Activated CD4-positive, alpha-beta T cell treated with anti-CD3 and anti-CD28 coated beads, Interleukin-2, amount 50 U/mL, for 24 hours (primary cell): ENCODE measurements around the gene BABAM1.

Experiments used
- DNase-seq, 2 donors: peaks; one replicate each; pipeline ENCODE4 v3.0.0-alpha.2; 2020; ENCODE audit warnings: low read depth in 1 of 2, low spot score in 1 of 2

BABAM1 gene

GRCh38 chr19:17266975-17267788 is at the start of gene BABAM1:
Gene BABAM1 (plus strand): TSS chr19:17267443. CDS start chr19:17268807, 1,364 bp downstream.
- peak; percentile 78 to 96 for DNase-seq

GRCh38 chr19:17219286-17219685 is 48.0 kb upstream of the BABAM1 start:
- DNase-seq = no peak

- DNase-seq = no peak
Observed at GRCh38 chr19:17220207-17220758, 47.0 kb upstream of the BABAM1 start.

- DNase-seq = no peak
Observed at GRCh38 chr19:17225053-17225452, 42.2 kb upstream of the BABAM1 start.

DNA sequence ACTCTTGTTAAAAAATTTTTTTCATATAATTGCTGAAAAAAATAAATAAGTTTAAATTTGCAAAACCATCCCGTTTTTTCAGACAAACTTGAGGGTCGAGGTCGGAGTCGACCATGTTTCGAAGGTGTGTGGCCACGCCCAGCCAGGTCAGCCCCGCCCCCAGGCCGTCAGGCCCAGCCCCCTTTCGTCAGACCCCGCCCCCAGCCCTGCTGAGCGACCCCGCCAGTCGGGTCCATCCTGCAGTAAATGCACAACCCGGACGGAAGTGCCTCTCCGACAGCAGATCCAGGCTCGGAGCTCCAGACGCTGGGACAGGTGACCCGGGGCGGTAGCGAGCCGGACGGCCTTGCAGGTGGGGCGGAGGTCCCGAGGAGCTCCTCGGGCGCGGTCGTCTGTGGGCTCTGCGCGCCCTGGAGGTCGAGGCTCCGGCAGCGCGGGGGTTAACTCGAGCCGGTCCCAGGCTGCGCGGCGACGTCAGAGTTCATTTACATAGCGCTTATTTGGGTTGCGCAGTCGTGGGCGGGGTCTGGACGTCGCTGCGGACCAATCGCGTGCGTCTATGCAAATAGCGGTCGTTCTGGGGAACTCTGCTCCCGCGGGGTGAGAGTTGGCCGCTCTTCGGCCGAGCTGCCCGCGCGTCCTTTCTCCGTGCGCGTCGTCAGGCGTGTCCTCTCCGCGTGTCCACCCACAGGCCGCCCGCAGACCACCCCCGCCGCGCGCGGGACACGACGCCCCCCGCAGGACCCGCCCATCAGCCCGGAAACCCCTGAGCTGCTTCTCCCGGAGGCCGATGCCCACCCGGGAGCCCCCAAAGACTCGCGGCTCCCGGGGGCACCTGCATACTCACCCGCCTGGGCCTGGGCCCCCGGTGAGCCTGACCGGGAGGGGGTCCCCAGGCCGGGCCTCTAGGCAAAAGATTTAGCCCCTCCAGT is 41.0 kb upstream of the BABAM1 start, which contains the start of gene OCEL1:
TSS of gene OCEL1 (plus strand) at position 225 of the 932 bp plus-strand sequence. CDS start at position 247, 22 bp downstream.
- peak; percentile 93 to 94 for DNase-seq

- no peak for DNase-seq
Observed at GRCh38 chr19:17227798-17228367, 39.4 kb upstream of the BABAM1 start.

DNA sequence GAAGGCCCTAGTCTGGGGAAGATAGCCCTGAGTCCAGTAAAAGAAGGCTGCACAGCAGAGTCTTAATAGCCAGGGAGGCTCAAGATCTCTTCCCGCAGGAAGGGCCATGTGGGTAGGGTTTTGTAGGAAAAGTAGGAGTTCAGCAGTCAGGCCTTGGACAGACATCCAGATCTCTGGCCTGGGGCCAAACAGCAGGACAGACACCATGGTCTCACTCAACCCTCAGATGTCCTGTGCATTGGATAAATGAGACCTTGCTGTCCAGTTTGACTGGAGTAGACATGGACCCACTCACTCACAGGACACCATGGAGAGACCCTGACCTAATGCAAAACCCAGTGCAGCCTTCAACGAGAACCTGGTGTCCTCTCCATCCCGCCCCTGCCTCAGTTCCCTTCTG is 37.4 kb upstream of the BABAM1 start:
- DNase-seq = no peak

GRCh38 chr19:17232258-17232657 is 35.0 kb upstream of the BABAM1 start:
- DNase-seq = no peak

DNA sequence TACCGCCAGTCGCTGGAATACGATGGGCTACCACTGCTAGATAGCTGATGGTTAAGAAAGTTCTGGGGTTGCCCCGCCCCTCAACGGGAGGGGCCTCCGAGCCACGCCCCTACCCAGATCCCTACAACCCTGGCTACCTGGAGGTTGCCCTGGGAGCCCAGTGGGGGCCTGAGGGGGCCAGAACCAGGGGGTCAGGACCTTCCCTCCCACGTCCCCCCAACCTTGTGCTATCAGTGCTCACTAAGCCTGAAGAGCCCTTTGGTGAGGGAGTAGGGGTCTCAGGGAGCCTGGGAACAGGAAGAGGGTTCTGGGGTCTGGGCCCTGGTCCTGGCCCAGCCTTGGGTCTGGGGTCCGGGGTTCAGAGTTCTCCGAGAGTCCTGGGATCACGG is 32.3 kb upstream of the BABAM1 start:
- DNase-seq = peak; percentile 43 to 49

DNA sequence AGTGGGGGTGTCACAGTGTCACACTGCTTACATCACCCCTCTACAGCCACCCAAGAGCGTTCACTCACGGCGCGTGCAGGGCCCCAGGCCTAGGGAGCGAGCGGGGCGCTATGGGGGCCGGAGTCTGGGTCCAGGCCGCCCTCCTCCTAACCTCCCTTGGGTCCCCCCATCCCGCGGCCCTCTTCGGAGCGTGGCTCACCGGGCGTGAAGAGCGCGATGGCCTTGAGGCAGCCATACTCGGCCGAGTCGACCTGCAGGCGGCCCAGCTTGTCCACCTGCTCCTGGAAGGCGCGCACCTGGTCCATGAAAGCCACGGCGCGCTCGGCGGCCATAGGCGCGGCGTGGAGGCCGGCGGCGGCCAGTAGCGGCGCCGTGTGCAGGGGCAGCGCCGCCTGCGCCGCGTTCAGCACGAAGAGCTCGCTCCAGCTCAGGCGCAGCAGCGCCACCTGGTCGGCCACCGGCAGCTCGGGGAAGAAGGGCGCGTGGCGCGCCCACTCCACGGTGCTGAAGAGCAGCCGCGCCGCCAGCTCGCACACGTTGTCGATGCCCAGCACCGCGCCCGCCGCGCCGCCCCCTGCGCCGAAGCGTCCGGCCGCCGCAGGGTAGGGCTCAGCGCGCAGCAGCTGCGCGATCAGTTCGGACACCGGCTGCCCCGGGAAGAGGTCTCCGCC is 31.8 kb upstream of the BABAM1 start:
- DNase-seq = peak; percentile 50 to 53

DNA sequence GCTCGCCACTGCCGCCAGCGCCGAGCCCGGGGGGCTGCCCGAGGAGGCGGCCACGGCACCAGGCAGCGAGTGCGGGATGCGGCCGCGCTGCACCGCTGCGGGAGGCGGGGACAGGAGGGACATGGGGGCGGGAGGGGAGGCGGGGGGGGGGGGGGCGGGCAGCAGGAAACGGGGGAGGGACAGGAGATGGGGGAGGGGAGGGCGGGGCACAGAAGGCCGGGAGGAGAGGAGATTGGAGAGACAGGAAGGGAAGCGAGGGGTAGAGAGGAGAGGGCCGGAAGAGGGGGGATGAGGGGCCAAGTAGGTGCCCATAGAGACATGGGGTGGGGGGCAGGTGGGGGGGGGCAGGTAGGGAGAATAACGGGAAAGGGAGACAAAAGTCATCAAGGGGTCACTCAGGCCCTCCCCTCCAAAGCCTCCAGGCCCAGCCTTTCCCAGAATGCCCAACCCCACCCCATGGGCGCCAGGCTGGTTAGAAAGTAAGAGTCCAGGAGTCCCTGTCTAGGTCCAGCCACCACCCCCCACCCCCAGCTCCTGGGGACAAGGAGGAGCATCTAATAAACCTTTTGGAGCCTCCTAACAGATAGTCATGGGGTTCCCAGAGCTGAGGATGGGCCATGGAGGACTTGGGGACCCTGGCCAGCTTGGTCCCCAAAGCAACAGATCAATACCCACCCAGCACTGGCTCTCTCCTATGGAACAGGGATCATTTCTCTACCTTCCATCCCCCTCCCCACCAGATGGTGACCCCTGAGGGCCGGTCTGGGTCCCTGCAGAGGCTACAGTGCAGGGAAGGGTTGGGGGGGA is 31.1 kb upstream of the BABAM1 start:
- no peak for DNase-seq

DNA sequence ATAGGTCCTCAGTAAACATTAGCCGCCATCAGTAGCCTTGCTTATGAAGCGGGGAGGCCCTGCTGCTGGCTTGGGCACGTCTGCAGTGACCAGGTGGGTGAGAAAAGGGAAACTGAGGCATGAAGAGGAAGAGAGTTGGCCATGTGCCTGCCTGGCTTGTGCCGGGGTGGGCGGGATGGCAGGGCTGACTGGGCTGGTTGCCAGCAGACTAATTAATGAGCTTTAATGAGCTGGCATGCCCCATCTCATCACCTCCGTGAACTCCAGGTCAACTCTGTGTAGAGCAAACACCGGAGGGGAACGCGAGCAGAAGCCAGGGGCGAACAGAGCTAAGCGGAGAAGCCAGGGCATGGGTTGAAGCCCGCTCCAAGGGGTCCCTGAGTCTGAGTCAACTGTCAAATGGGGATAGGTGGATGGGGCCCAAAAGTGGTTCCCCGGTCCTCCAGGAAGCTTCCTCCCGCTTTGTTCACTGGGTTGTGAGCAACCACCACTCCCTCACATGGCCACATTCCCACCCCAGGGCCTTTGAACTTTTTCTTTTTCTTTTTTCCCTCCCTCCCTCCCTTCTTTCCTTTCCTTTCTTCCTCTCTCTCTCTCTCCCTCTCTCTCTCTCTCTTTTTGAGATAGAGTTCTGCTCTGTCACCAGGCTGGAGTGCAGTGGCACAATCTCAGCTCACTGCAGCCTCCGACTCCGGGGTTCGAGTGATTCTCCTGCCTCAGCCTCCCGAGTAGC is 30.3 kb upstream of the BABAM1 start:
- DNase-seq = no peak

- DNase-seq = no peak
Observed at GRCh38 chr19:17237747-17238706, 29.2 kb upstream of the BABAM1 start.

DNA sequence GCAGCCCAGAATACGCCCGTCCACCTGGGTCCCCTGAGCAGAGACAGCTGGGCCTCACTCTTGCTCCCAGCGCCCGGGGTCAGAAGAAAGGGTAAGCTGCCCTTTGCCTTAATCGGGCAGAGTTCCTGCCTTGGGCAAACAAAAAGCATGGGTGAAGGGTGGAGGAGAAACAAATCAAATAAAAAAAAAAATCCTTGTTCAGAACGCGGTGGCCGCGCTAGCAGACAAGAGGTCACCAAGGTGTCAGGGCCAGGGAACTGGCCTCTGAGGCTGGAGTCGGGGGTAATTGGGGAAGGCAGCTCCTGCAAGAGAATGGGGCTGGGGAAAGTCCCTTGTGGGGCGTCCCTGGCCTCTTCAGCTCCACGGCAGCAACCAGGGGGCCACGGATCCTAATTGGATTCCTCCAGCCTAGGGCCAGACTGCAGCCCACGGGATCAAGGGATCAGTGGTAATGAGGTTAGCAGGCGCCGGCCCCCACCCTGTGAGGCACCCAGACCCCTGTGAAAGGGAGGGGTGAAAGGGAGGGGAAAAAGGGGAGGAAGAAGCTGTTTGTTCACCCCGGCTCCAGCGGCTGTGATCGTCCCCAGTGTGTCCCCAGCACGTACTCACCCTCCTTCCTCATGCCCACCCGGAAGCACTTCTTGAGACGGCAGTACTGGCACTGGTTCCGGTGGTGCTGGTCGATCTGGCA is 27.0 kb upstream of the BABAM1 start:
- no peak for DNase-seq

- DNase-seq = no peak
Observed at GRCh38 chr19:17240826-17241399, 26.3 kb upstream of the BABAM1 start.

DNA sequence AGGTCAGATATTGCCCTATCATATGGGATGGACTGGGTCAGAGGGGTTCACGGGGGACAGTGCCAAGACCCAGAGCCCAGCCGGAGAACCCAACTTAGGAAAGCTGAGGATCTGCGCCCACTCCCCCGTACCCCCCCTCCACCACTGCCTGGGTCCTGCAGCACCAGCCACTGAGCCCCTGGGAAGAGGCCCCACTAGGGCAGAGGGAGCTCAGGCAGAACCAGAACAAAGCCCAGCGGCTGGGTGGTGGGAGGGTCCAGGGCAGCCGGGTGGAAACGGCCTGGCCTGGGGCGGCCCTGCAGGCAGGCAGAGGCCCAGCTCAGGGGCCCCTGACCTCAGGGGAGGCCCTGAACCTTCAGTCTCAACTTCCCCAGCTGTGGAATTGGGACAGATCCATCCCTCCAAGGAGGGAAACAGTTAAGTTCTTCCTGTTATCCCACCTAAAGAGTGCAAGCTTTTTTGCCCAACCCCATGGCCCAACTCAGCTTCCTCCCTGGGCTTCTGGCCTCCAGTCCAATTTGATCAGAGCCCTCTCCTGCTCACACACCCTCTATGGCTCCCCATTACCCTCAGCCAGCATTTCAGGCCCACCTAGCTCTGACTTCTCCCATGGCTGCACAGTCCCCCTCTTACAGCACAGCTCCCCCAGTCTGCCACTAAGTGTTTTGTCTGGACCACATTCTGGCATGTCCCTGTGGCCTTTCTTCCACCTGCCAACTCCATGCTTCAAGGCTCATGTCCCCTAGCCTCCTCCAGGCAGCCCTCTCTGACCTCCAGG is 24.6 kb upstream of the BABAM1 start:
- no peak for DNase-seq
